ENCODE measurements around the gene LIN52. TPM values are rescaled to one million over a fixed set of nuclear protein-coding genes. Genes with fewer than 3 reads are reported as not detected.

LIN52 gene
- total RNA-seq, 1 experiment from 2014 or later = 22.4 TPM

- no peak for DNase-seq (ENCODE audit: low spot score)
- in situ Hi-C loops (cut with HindIII; ENCODE audit: low sequenced_read_pairs) = no loop called here
These were observed 160.5 kb downstream of the LIN52 start for GRCh38 chr14:74245292-74245691.

GRCh38 chr14:74246542-74246941, 161.8 kb downstream of the LIN52 start:
- DNase-seq (ENCODE audit: low spot score) = no peak
- in situ Hi-C loops (cut with HindIII; ENCODE audit: low sequenced_read_pairs) = no loop called here

GRCh38 chr14:74248017-74248416, 163.3 kb downstream of the LIN52 start:
- no peak for DNase-seq (ENCODE audit: low spot score)
- in situ Hi-C loops (cut with HindIII; ENCODE audit: low sequenced_read_pairs) = no loop called here

- in situ Hi-C loops (cut with HindIII; ENCODE audit: low sequenced_read_pairs) = no loop called here
These were observed 164.9 kb downstream of the LIN52 start for GRCh38 chr14:74249433-74250375.

More at GRCh38 chr14:74249433-74250375, 164.9 kb downstream of the LIN52 start:
- DNase-seq (ENCODE audit: low spot score) = no peak

Other genes starting within 250 kb of the LIN52 start
- 2.1 and 6.6 TPM in 2 replicates for gene PTGR2, start 233.1 kb upstream of the LIN52 start, total RNA-seq (2014; rRNA removed; shearing (Covaris generic))
- 51.9 and 63.0 TPM in 2 replicates for gene ZNF410, start 198.1 kb upstream of the LIN52 start, total RNA-seq (2014; rRNA removed; shearing (Covaris generic))
- gene FAM161B, start 134.9 kb upstream of the LIN52 start, total RNA-seq (2014; rRNA removed; shearing (Covaris generic)) = 1.6 and 1.8 TPM in 2 replicates
- 38.2 and 45.8 TPM in 2 replicates for gene COQ6, start 134.7 kb upstream of the LIN52 start, total RNA-seq (2014; rRNA removed; shearing (Covaris generic))
- gene ENTPD5, start 65.7 kb upstream of the LIN52 start, total RNA-seq (2014; rRNA removed; shearing (Covaris generic)) = 4.9 and 8.1 TPM in 2 replicates
- gene BBOF1, start 65.6 kb upstream of the LIN52 start, total RNA-seq (2014; rRNA removed; shearing (Covaris generic)) = 2.5 and 4.5 TPM in 2 replicates
- gene ALDH6A1, start 503 bp upstream of the LIN52 start, total RNA-seq (2014; rRNA removed; shearing (Covaris generic)) = 20.3 and 35.6 TPM in 2 replicates
- gene VSX2, start 154.5 kb downstream of the LIN52 start, total RNA-seq (2014; rRNA removed; shearing (Covaris generic)) = not detected in 2 replicates
- 30.6 and 38.3 TPM in 2 replicates for gene ABCD4, start 218.0 kb downstream of the LIN52 start, total RNA-seq (2014; rRNA removed; shearing (Covaris generic))